ENCODE results near the gene BTBD9. TPM values are rescaled to one million over a fixed set of nuclear protein-coding genes. Genes with fewer than 3 reads are reported as not detected.
A peak's percentile ranks its signal among the peaks of the same experiment; 100 is the strongest.

Gene BTBD9
- total and polyA plus RNA-seq, 5 donors from 2014 or later = 11.6 to 79.7 (median 16.7) TPM

GRCh38 chr6:38279423-38279822 lies 360.3 kb downstream of the BTBD9 start:
- DNase-seq (no peak), ATAC-seq (ENCODE audit: low read depth in 2 of 2) (no peak)
- Mint-ChIP-seq H3K27ac (no peak overlapping the region), H3K4me3 (no peak overlapping the region), H3K4me1 (peaks cover 4 to 8% (median 7%) of the 10 kb centered on the region in 4 donors), H3K9me3 (peaks cover 0 to 4% (median 0%) of the 10 kb centered on the region in 7 donors), H3K27me3 (no peaks in the 10 kb centered on the region), H3K36me3 (peaks cover 26% of the 10 kb centered on the region)
- Histone ChIP-seq H3K27ac (ENCODE audit: insufficient read depth, low read length, poor library complexity, severe bottlenecking) (no peak overlapping the region), H3K4me3 (ENCODE audit: low read depth, low read length) (no peak overlapping the region), H3K36me3 (ENCODE audit: control insufficient read depth, insufficient read depth, low read length) (peaks cover 8% of the 10 kb centered on the region), H3K9me3 (ENCODE audit: control insufficient read depth in 2 of 2, low read length in 2 of 2) (no peaks in the 10 kb centered on the region), H3K27me3 (ENCODE audit: control insufficient read depth, insufficient read depth, low read length) (no peaks in the 10 kb centered on the region), H3K4me1 (ENCODE audit: control insufficient read depth, insufficient read depth, low read length, poor library complexity, severe bottlenecking) (no peaks in the 10 kb centered on the region)

GRCh38 chr6:38273325-38273724 lies 366.4 kb downstream of the BTBD9 start:
- no peak for DNase-seq
- Mint-ChIP-seq H3K4me1 (peaks cover 5 to 11% (median 5%) of the 10 kb centered on the region in 4 donors), H3K27me3 (no peaks in the 10 kb centered on the region), H3K9me3 (peaks cover 0 to 4% (median 0%) of the 10 kb centered on the region in 7 donors), H3K36me3 (peaks cover 17% of the 10 kb centered on the region), H3K4me3 (no peak overlapping the region), H3K27ac (no peak overlapping the region)
- no peaks in the 10 kb centered on the region for H3K27me3 ChIP-seq (ENCODE audit: control insufficient read depth, insufficient read depth, low read length)
- no peak overlapping the region for H3K4me3 ChIP-seq (ENCODE audit: low read depth, low read length)
- no peak overlapping the region for H3K27ac ChIP-seq (ENCODE audit: insufficient read depth, low read length, poor library complexity, severe bottlenecking)
- no peaks in the 10 kb centered on the region for H3K9me3 ChIP-seq (ENCODE audit: control insufficient read depth in 2 of 2, low read length in 2 of 2)
- ATAC-seq (ENCODE audit: low read depth in 2 of 2) = no peak
- no peaks in the 10 kb centered on the region for H3K4me1 ChIP-seq (ENCODE audit: control insufficient read depth, insufficient read depth, low read length, poor library complexity, severe bottlenecking)
- H3K36me3 ChIP-seq (ENCODE audit: control insufficient read depth, insufficient read depth, low read length) = peaks cover 3% of the 10 kb centered on the region

- no peaks in the 10 kb centered on the region for H3K4me1 ChIP-seq (ENCODE audit: control insufficient read depth, insufficient read depth, low read length, poor library complexity, severe bottlenecking)
- no peaks in the 10 kb centered on the region for H3K36me3 ChIP-seq (ENCODE audit: control insufficient read depth, insufficient read depth, low read length)
- Mint-ChIP-seq H3K4me3 (no peak overlapping the region), H3K27ac (no peak overlapping the region), H3K4me1 (peaks cover 5 to 11% (median 5%) of the 10 kb centered on the region in 4 donors), H3K36me3 (peaks cover 21% of the 10 kb centered on the region), H3K9me3 (peaks cover 0 to 4% (median 0%) of the 10 kb centered on the region in 7 donors), H3K27me3 (no peaks in the 10 kb centered on the region)
- DNase-seq = no peak
- H3K27ac ChIP-seq (ENCODE audit: insufficient read depth, low read length, poor library complexity, severe bottlenecking) = no peak overlapping the region
- no peaks in the 10 kb centered on the region for H3K9me3 ChIP-seq (ENCODE audit: control insufficient read depth in 2 of 2, low read length in 2 of 2)
- H3K27me3 ChIP-seq (ENCODE audit: control insufficient read depth, insufficient read depth, low read length) = no peaks in the 10 kb centered on the region
- no peak for ATAC-seq (ENCODE audit: low read depth in 2 of 2)
- H3K4me3 ChIP-seq (ENCODE audit: low read depth, low read length) = no peak overlapping the region
Measured at GRCh38 chr6:38272222-38272621, 367.5 kb downstream of the BTBD9 start.

GRCh38 chr6:38271081-38271480 lies 368.6 kb downstream of the BTBD9 start:
- no peak overlapping the region for H3K27ac ChIP-seq (ENCODE audit: insufficient read depth, low read length, poor library complexity, severe bottlenecking)
- no peak for DNase-seq
- Mint-ChIP-seq H3K27me3 (no peaks in the 10 kb centered on the region), H3K36me3 (peaks cover 21% of the 10 kb centered on the region), H3K4me3 (no peak overlapping the region), H3K27ac (no peak overlapping the region), H3K9me3 (peaks cover 0 to 2% (median 0%) of the 10 kb centered on the region in 7 donors), H3K4me1 (peaks cover 5 to 11% (median 5%) of the 10 kb centered on the region in 4 donors)
- H3K27me3 ChIP-seq (ENCODE audit: control insufficient read depth, insufficient read depth, low read length) = no peaks in the 10 kb centered on the region
- no peaks in the 10 kb centered on the region for H3K4me1 ChIP-seq (ENCODE audit: control insufficient read depth, insufficient read depth, low read length, poor library complexity, severe bottlenecking)
- H3K4me3 ChIP-seq (ENCODE audit: low read depth, low read length) = no peak overlapping the region
- H3K9me3 ChIP-seq (ENCODE audit: control insufficient read depth in 2 of 2, low read length in 2 of 2) = no peaks in the 10 kb centered on the region
- H3K36me3 ChIP-seq (ENCODE audit: control insufficient read depth, insufficient read depth, low read length) = no peaks in the 10 kb centered on the region
- ATAC-seq (ENCODE audit: low read depth in 2 of 2) = no peak

- H3K36me3 ChIP-seq (ENCODE audit: control insufficient read depth, insufficient read depth, low read length) = no peaks in the 10 kb centered on the region
- H3K4me1 ChIP-seq (ENCODE audit: control insufficient read depth, insufficient read depth, low read length, poor library complexity, severe bottlenecking) = no peaks in the 10 kb centered on the region
- Mint-ChIP-seq H3K36me3 (peaks cover 21% of the 10 kb centered on the region), H3K9me3 (peaks cover 0 to 2% (median 0%) of the 10 kb centered on the region in 7 donors), H3K4me3 (no peak overlapping the region), H3K4me1 (peaks cover 5 to 11% (median 5%) of the 10 kb centered on the region in 4 donors), H3K27ac (no peak overlapping the region), H3K27me3 (no peaks in the 10 kb centered on the region)
- ATAC-seq (ENCODE audit: low read depth in 2 of 2) = no peak
- DNase-seq = no peak
- no peak overlapping the region for H3K27ac ChIP-seq (ENCODE audit: insufficient read depth, low read length, poor library complexity, severe bottlenecking)
- no peaks in the 10 kb centered on the region for H3K27me3 ChIP-seq (ENCODE audit: control insufficient read depth, insufficient read depth, low read length)
- H3K9me3 ChIP-seq (ENCODE audit: control insufficient read depth in 2 of 2, low read length in 2 of 2) = no peaks in the 10 kb centered on the region
- no peak overlapping the region for H3K4me3 ChIP-seq (ENCODE audit: low read depth, low read length)
Measured at GRCh38 chr6:38270367-38270766, 369.4 kb downstream of the BTBD9 start.

- H3K36me3 Mint-ChIP-seq = peaks cover 25% of the 10 kb centered on the region
Measured at GRCh38 chr6:38269461-38270172, 370.1 kb downstream of the BTBD9 start.

GRCh38 chr6:38268342-38268741 lies 371.4 kb downstream of the BTBD9 start:
- DNase-seq = no peak
- H3K36me3 ChIP-seq (ENCODE audit: control insufficient read depth, insufficient read depth, low read length) = no peaks in the 10 kb centered on the region
- Mint-ChIP-seq H3K27ac (peak overlapping the region in 1 of 3 donors; percentile 18), H3K36me3 (peaks cover 26% of the 10 kb centered on the region), H3K4me3 (no peak overlapping the region), H3K9me3 (no peaks in the 10 kb centered on the region), H3K27me3 (no peaks in the 10 kb centered on the region), H3K4me1 (peaks cover 5 to 10% (median 8%) of the 10 kb centered on the region in 4 donors)
- no peak overlapping the region for H3K27ac ChIP-seq (ENCODE audit: insufficient read depth, low read length, poor library complexity, severe bottlenecking)
- no peak overlapping the region for H3K4me3 ChIP-seq (ENCODE audit: low read depth, low read length)
- no peaks in the 10 kb centered on the region for H3K9me3 ChIP-seq (ENCODE audit: control insufficient read depth in 2 of 2, low read length in 2 of 2)
- no peaks in the 10 kb centered on the region for H3K4me1 ChIP-seq (ENCODE audit: control insufficient read depth, insufficient read depth, low read length, poor library complexity, severe bottlenecking)
- no peak for ATAC-seq (ENCODE audit: low read depth in 2 of 2)
- H3K27me3 ChIP-seq (ENCODE audit: control insufficient read depth, insufficient read depth, low read length) = no peaks in the 10 kb centered on the region

More at GRCh38 chr6:38269461-38270172, 370.1 kb downstream of the BTBD9 start:
- Histone ChIP-seq H3K4me1 (ENCODE audit: control insufficient read depth, insufficient read depth, low read length, poor library complexity, severe bottlenecking) (no peaks in the 10 kb centered on the region), H3K4me3 (ENCODE audit: low read depth, low read length) (no peak overlapping the region), H3K27me3 (ENCODE audit: control insufficient read depth, insufficient read depth, low read length) (no peaks in the 10 kb centered on the region), H3K9me3 (ENCODE audit: control insufficient read depth in 2 of 2, low read length in 2 of 2) (no peaks in the 10 kb centered on the region), H3K27ac (ENCODE audit: insufficient read depth, low read length, poor library complexity, severe bottlenecking) (no peak overlapping the region), H3K36me3 (ENCODE audit: control insufficient read depth, insufficient read depth, low read length) (no peaks in the 10 kb centered on the region)
- H3K9me3 Mint-ChIP-seq = peaks cover 0 to 2% (median 0%) of the 10 kb centered on the region in 7 donors
- H3K4me1 Mint-ChIP-seq = peaks cover 5 to 11% (median 5%) of the 10 kb centered on the region in 4 donors
- H3K27me3 Mint-ChIP-seq = no peaks in the 10 kb centered on the region
- ATAC-seq (ENCODE audit: low read depth in 2 of 2) (no peak), DNase-seq (no peak)
- no peak overlapping the region for H3K4me3 Mint-ChIP-seq
- H3K27ac Mint-ChIP-seq = no peak overlapping the region

GRCh38 chr6:38266921-38267354 lies 372.8 kb downstream of the BTBD9 start:
- Mint-ChIP-seq H3K27ac (no peak overlapping the region), H3K27me3 (no peaks in the 10 kb centered on the region), H3K4me1 (peaks cover 5 to 16% (median 9%) of the 10 kb centered on the region in 4 donors), H3K9me3 (no peaks in the 10 kb centered on the region), H3K36me3 (peaks cover 25% of the 10 kb centered on the region), H3K4me3 (no peak overlapping the region)
- Histone ChIP-seq H3K4me1 (ENCODE audit: control insufficient read depth, insufficient read depth, low read length, poor library complexity, severe bottlenecking) (no peaks in the 10 kb centered on the region), H3K36me3 (ENCODE audit: control insufficient read depth, insufficient read depth, low read length) (no peaks in the 10 kb centered on the region), H3K27me3 (ENCODE audit: control insufficient read depth, insufficient read depth, low read length) (no peaks in the 10 kb centered on the region), H3K27ac (ENCODE audit: insufficient read depth, low read length, poor library complexity, severe bottlenecking) (no peak overlapping the region), H3K4me3 (ENCODE audit: low read depth, low read length) (no peak overlapping the region), H3K9me3 (ENCODE audit: control insufficient read depth in 2 of 2, low read length in 2 of 2) (no peaks in the 10 kb centered on the region)
- no peak for DNase-seq
- no peak for ATAC-seq (ENCODE audit: low read depth in 2 of 2)

Measured in CD4-positive, CD25-positive, alpha-beta regulatory T cell (primary cell).